Right ventricle myocardium superior (tissue), 1 donor: Measurements from ENCODE around the gene NPHP1. TPM values are rescaled to one million over a fixed set of nuclear protein-coding genes. Genes with fewer than 3 reads are reported as not detected.
"Not testable (repeated sequence)": the region's sequence is repeated elsewhere in the genome, so short reads cannot be mapped to it uniquely, and the experiment has no call there.

Source experiments
- ATAC-seq: fragments of 200-7000 bp; cut with Tn5 transposase; one replicate; pipeline ENCODE4 v1.9.1; 2020; ENCODE audit warnings: mild to moderate bottlenecking; ENCODE audit not compliant: poor library complexity
- DNase-seq: peaks from one replicate; pipeline ENCODE4 v3.0.0-alpha.2; 2020
- intact Hi-C: fragments of 100-400 bp; cut with DNase I; formaldehyde crosslinking; loops from one replicate; pipeline ENCODE4 v1.11.2; 2022
- total RNA-seq: library from RNA; stranded (reverse); fragmentation: NEBNext Ultra II Directional; extraction: Animal tissue kit (Norgen Biotek cat#: 25700); gene quantifications from one replicate; pipeline ENCODE4 v1.2.1, GENCODE V29; 2021
- donor health status: DM: no; HTN: yes; CAD: no; lungs with severe emphysema.

The NPHP1 gene
- total RNA-seq, 1 donor from 2014 or later = 4.5 TPM

DNA sequence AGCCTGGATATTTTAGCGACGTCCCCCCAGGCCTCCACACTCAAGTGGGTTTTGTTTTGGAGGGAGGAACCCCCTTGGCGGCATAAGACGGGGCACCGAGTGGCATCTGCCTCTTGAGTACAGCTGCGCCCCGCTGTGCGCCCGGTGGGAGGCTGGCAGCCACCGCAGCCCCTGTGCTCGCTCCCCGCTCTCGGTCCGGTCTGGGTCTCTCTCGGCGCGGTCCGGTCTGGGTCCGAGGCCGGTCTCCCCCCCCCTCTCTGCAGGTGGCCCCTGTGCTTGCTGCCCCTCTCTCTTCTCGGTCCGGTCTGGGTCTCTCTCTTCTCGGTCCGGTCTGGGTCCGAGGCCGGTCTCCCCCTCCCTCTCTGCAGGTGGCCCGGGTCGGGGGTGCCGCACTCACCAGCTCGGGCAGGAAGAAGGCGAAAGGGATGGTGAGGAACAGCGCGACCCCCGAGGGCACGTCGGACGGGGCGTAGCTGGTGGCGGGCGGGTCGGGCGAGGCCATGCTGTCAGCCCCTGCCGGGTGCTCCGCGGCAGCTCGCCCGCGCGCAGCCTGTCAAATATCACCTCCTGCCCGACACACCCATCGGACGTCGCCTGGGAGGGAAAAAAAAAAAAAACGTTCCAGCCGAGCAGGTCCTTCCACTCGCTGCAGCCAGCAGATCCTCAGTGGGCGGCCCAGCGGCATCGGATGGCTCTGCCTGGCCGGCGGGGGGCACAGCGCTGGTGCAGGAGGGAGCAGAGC, 89.4 kb downstream of the NPHP1 start, which contains the start of gene MALL:
Gene MALL, minus strand, starts transcription at position 532 of the 742 bp plus-strand sequence. Its CDS starts 30 bp downstream, at position 502.
- DNase-seq = peak; percentile 58
- intact Hi-C loops = no loop called here

DNA sequence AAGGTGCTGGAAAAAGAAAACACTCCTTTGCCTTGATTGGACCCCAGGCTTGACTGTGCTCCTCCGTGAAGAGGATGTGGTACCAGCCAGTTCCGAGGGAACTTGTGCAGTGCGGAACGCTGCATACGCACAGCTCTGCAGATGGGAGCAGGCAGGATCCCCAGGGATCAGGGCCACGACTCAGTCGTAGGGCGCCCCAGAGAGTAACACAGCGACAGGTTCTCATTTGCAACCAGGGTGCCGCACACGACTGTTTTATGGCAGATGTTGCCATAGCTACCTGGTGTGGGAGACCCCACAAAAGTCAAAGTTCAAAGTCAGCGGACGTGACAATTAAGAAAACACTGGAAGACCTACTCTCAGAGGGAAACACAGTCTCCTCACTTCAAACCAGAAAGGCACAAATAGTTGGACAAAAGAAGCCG, 90.0 kb downstream of the NPHP1 start:
- ATAC-seq (no peak), DNase-seq (no peak)
- intact Hi-C loops = no loop called here

More for the DNA sequence above, 89.4 kb downstream of the NPHP1 start, which contains the start of gene MALL:
- ATAC-seq = peak; percentile 73

DNA sequence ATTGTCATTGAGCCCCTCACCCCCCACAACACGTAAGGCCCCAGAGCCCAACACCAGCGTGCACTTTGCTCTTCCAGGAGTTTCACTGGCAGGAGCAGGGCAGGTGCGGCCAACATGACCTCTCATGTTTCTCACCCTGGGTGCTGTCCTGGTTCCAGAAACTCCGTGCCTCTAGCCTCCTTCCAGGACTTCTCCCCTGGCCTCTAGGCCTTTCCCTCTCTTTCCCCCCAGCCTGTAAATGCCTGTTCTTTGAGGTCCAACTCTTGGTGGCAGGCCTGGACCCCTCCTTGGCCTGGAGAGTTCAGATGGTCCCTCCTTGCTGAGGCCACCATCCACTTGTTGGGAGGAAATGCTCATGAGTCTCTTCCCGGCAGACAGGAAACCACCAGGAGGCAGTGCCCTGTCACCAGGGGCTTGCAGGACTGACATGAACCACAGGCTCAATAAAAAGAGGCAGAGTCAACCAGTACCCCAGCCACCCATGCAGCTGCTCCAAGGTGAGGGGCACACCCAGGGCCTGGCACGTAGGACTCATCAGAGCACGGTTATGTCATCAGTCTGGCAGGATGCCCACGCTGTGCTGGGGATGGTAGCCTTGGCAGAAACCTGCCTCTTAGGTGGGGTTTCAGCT, 90.7 kb downstream of the NPHP1 start:
- intact Hi-C loops = no loop called here
- peak; percentile 57 for DNase-seq
- peak; percentile 15 for ATAC-seq

DNA sequence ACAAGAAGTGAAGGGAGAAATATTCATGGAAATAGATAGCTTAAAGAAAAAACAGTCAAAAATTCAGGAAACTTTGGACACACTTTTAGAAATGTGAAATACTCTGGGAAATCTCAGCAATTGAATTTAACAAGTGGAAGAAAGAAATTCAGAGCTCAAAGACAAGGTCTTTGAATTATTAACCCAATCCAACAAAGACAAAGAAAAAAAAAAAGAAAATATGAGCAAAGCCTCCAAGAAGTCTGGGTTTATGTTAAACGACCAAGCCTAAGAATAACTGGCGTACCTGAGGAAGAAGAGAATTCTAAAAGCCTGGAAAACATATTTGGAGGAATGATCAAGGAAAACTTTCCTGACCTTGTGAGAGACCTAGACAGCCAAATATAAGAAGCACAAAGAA, 96.5 kb downstream of the NPHP1 start:
- ATAC-seq, DNase-seq, intact Hi-C loops: not testable (repeated sequence)

DNA sequence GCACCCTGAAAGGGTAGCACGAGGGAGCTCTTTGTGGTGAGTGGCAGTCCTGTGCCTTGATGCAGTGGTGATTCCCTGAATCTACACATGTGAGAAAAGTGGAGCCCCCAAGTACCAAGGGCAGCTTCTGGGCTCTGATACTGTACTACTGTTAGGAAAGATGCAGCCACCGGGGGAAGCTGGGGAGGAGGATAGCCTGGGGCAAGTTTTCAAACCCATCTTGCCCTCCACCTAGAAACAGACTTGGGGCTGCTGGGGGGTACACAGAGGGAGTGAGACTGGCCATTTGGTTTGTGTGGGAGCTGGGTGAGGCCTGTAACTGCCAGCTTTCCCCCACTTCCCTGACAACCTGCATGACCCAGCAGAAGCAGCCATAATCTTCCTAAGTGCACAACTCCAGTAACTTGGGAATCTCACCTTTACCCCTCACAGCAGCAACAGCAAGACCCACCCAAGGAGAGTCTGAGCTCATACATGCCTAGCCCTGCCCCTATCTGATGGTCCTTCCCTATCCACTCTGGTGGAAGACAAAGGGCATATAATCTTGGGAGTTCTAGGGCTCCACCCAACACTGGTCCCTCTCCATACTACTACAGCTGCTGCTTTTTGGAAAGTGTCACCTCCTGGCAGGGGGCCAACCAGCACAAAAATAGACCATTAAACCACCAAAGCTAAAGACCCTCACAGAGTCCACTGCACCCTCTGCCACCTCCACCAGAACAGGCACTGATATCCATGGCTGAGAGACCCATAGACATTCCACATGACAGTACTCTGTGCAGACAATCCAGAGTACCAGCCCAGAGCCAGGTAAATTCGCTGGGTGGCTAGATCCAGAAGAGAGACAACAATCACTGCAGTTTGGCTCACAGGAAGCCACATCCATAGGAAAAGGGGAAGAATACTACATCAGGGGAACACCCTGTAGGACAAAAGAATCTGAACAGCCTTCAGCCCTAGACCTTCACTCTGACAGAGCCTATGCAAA, 97.4 kb downstream of the NPHP1 start:
- ATAC-seq (no peak), DNase-seq (no peak)
- intact Hi-C loops = no loop called here

DNA sequence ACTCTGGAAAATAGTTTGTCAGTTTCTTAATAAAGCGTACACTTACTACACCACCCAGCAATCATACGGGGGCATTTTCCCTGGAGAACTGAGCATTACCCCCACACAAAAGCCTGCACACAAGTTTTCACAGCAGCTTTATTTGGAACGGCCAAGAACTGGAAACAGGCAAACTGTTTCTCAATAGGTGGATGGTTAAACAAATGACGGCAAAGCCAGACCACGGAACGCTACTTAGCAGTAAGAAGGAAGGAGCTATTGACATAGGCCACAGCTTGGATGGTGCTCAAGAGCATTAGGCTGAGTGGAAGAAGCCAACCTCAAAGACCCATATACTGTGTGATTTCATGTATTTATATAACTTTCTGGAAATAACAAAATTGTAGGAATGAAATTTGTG, 98.2 kb downstream of the NPHP1 start:
- ATAC-seq (no peak), DNase-seq (no peak)
- intact Hi-C loops = no loop called here

DNA sequence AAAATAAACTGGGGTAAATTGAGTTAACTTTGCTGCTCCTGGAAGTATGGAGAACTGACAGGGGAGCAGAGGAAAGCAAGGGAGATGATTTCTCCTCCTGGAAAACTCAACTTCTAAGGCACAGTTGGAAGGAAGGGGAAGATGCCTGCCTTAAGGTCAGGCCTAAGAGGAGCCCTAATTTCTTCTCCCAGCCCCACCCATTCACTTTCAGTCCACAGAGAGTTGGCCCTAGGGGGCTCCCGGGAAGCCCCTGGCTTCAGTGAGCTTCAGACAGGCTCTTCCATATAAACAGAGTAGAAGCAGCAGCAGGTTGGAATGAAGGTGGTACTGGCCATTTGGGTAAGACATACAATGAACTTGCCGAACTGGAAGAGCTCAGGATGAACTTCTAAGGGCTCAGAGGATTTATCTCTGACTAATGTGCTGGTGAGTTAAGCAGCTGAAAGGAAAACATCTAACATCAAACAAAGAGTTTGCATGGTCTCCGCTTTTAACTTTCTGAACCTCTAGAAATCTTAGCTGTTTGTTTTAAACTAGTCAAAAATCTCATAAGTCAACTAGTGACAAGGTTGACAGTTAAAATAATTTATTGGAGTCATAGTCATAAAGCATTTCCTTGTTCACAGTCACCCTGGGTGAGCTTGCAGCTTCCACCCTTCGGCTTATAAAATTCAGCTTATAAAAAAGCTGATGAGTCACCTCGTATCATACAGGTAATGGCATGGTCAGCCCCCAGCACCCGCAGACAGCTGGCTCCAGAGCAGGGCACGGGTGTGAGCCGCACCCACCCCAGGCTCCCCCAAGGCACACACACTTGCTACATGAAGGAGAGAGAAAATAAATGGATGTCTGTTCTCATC, 99.0 kb downstream of the NPHP1 start:
- intact Hi-C loops = no loop called here
- DNase-seq (no peak), ATAC-seq (no peak)

DNA sequence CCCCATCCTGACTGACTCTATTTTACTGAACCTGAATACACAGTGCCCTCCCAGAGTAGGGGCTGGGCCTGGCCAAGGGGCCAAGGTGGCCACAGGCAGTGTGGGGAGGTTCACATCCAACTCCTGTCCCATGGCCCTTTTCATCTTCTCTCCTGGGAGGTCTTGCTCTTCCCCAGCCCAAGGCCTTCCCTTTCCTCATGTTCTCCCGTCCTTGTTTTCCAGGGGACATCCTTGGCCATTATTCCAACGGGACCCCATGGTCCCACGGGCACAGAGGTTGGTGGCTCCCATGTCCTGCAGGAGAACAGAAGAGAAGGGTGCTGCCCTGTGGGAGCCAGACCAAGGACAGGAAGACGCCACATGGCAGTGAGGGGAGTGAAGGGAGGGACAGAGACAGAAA, 99.6 kb downstream of the NPHP1 start:
- intact Hi-C loops = no loop called here
- DNase-seq = no peak
- ATAC-seq = no peak

DNA sequence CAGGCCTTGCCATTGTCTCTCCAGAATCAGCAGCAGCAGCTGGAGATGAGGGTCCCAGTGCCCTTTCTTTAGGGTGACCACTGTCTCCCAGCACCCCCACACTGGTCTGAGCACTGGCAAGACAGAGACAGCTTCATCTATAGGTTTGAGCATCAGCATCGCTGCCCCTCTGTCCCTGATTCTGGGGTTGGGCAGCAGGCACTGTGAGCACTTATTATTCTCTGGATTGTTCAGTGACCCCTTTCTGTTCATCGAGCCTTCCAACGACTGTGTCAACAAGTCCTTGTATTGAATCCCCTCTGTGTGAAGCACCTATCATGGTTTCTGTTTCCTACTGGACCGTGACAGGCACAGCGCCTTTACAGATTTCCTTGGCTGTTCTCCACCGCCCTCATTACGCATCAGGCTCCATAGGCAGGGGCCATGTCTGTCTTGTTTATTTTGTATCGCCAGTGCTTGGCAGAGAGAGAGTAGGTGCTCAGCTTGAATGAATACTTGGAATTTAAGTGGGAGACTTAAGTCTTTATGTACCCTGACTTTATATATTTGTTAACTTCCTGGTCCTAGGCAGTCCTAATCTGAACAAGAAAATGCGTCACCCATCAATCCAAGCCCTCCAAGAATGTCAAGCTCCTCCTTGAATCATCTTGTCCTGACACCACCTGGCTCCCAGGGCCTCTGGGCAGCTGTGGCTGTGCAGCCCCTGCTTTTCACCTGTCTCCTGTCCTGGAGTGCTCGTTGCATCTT, 100.6 kb downstream of the NPHP1 start:
- no peak for ATAC-seq
- intact Hi-C loops = no loop called here
- DNase-seq = no peak

DNA sequence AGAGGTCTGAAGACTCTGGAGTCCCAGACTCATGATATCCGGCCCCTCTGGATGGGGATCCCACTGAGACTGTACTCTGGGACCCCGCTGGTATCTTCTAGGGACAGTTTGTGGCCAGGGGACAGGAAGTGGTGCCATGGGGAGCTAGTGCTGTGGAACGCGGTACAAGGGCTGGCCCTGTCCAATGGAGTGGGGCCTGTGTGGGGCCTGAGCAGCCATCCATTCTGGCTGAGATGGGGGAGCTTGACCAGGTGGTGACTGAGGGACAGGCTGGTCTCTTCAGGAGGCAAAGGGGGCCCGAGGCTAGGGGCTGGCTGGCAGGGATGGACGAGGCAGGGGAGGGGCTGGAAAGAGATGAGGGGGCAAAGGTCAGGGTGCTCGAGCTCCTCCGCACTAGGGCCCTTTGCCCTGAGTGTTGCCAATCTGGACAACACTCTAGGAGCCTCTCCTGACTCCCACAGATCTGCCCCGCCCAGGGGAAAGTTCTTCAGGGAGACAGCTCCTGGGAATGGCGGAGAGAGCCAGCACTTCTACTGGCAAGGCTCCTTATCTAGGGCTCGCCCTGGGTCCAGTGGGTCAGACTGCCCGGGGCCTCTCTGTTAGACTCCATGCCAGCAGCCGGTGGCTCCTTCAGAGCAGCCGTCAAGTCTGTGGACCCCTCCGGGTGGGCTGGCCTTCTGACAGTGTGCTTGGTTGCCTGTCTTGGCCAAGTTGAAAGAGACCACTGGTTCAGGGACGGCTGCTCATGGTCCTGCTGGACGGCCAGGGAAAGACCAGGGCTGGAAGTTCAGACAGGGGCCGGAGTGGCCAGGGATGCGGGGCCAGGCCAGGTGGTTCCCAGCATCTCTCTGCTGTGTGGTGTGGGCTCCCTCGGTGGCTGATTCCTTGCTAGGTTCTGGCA, 101.5 kb downstream of the NPHP1 start:
- intact Hi-C loops = no loop called here
- DNase-seq = no peak

DNA sequence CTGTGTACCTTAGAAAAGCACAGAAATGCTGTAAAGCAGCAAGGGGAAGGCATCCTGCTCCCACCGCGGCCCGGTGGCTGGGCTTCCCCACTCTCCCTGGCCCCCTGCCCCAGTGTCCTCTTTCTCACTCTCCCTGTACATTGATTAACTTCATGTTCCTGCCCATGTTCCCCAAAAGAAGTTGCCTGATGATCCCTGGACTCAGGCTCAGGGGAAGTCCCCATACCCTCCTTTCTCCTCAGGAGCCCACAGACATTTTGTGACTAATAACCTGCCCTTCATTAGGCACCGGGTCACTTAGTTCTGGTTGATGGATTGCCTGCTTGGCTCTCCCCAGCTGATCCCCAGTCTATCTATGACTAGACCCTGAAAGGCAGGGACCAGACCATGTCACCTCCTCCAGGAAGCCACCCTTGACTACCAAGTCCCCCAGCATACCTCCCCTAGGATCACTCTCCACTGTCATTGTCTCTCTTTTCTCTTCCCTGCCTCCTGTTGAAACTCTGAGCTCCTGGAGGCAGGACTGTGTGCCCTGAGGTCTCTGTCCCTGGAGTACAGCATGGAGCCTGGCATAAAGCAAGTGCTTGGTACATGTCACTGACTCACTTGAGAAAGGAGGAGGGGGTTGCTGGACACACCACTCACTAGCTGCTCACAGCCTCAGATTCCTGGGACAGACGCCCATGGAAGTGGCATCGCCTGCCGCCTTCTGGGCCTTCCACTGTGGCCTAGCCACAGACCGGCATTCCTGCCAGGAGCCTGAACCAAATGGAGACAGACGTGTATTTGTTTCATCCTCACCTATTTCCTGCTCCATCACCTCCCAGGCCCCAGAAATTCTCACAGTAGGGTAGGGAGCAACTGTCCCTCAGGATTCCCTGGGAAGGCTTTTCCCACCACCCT, 102.7 kb downstream of the NPHP1 start:
- DNase-seq = peak; percentile 47
- intact Hi-C loops = no loop called here
- ATAC-seq = no peak

More for the DNA sequence above, 101.5 kb downstream of the NPHP1 start:
- ATAC-seq = no peak

DNA sequence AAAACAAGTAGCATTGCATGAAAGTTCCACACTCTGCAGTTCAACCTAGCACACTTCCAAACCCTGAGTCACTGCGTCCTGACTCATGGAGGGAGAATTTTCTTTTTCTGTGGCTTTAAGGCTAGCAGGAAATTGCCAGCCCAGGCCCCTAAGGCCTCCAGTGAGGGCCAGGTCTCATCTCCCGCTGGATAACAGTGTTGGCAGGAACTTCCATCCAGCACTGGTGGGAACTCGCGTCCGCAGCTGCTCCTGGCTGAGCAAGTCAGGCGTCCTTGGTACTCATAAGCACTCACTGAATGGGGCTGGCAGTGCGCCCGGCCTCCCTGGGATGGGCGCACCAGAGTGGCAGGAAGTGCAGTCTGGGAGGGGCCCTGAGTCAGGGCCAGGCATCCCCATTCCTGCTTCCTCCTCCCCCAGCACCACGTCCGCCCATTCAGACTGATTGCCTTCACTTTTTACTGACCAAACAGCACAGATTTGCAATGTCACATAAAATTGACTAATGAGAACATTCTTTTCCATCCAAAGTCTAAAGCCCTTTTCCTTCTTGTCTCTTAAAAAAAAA, 103.5 kb downstream of the NPHP1 start:
- peak; percentile 99 for DNase-seq
- peak; percentile 96 for ATAC-seq
- intact Hi-C loops = no loop called here

DNA sequence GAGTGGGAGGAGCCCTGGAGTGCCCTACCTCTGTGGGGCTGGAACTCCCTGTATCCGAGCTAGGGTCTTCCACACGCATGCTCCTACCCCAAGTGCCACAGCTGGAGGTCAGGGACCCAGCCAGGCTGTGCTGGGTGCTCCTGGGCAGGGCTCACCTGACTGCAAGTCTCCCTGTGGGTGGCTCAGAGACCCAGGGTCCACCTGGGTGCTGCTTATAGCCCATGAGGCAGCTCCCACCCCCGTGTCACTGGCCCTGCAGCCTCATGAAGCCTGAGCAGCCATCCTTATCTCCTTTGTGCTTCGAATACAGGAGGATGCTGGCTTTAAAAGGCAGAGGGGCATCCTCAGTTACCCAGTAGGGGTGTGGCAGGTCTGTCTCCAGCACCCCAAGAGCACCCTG, 103.9 kb downstream of the NPHP1 start:
- intact Hi-C loops = not testable (repeated sequence)

DNA sequence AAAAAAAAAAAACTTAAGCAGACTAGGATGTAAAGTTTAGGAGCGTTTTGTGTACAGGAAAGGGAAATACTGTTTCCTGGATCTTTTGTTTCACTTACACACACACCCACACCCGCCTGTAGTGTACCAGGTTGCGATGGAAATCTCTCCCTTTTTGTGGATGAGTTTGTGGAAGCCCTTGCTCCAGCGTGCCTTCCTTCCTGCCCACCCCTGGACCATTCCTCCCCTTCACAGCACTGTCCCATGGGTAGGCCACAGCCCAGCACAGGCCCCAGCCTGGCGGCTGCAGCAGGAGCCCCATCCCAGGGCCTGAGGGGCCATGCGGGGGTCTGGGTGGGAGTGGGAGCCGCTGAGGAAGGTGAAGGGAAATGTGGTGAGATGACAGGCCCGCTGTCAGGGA, 104.3 kb downstream of the NPHP1 start:
- ATAC-seq = no peak
- DNase-seq = no peak
- intact Hi-C loops = no loop called here

More for the DNA sequence above, 103.9 kb downstream of the NPHP1 start:
- not testable (repeated sequence) for DNase-seq, ATAC-seq
